Measurements from ENCODE around the gene POPDC2. TPM values are rescaled to one million over a fixed set of nuclear protein-coding genes. Genes with fewer than 3 reads are reported as not detected.

Gene POPDC2
- total RNA-seq, 1 donor from 2014 or later = 0.94 TPM

DNA sequence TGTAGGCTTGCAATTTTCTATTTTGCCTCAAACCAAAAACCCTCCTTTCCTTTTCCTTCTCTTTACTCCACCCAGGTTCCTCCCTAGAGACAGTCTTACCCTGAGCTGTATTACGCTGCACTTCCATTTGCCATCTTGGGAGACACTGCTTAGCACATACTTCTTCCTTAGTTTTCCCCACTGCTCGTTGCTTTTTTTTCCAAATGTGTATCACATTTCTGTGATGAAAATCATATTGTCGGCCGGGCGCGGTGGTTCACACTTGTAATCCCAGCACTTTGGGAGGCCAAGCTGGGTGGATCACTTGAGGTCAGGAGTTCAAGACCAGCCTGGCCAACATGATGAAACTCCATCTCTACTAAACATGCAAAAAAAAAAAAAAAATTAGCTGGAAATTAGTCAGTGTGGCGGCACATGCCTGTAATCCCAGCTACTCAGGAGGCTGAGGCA is 29.5 kb downstream of the POPDC2 start:
- Mint-ChIP-seq H3K9me3 (no peaks in the 10 kb centered on the region), H3K36me3 (ENCODE audit: low read depth) (no peaks in the 10 kb centered on the region), H3K27ac (no peak overlapping the region), H3K4me1 (ENCODE audit: low read depth) (peaks cover 29% of the 10 kb centered on the region), H3K4me3 (ENCODE audit: low read depth) (no peak overlapping the region), H3K27me3 (ENCODE audit: low read depth) (peaks cover 1% of the 10 kb centered on the region)
- intact Hi-C loops (cut with micrococcal nuclease) = loop anchor here (10.0 kb wide), 1 partner anchor 46 kb away; no protein-coding TSS in a partner anchor
- DNase-seq (ENCODE audit: low spot score) = no peak

DNA sequence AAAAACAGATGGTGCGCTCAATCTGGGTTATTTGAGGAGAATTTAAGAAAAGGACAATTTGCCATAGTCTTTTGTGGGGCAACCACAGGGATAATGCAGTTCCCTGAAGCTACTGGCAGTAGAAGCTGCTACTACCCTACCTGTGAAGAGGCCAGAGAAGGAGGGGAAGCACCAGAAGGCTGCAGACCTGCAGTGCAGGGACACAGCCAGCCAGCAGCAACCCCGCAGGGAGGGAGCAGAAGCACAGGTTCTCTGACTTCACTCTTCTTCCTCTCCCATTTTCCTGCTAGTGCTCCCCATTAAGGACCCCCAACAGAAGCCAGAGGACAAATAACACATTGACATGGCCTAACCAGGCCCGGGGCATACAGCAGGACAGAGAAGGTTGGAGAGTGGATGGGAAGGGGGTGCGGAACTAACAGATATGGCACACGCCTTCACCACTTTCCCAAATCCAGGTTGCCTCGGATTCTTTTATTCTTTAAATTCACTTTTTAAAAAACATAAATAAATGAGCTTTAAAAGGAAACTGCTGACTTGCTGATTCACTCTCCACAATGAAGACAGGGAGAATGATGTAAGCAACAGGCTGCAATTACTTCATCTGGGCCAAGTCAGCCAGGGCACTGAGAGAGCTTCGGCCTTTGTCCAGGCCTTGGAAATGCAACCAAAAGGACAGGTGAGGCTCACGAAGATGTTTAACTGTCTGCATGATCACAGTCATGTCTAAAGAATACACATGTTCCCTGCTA is 30.1 kb downstream of the POPDC2 start:
- Mint-ChIP-seq H3K36me3 (ENCODE audit: low read depth) (no peaks in the 10 kb centered on the region), H3K27me3 (ENCODE audit: low read depth) (peaks cover 1% of the 10 kb centered on the region), H3K4me1 (ENCODE audit: low read depth) (peaks cover 29% of the 10 kb centered on the region), H3K9me3 (no peaks in the 10 kb centered on the region), H3K4me3 (ENCODE audit: low read depth) (no peak overlapping the region), H3K27ac (no peak overlapping the region)
- intact Hi-C loops (cut with micrococcal nuclease) = loop anchor here (10.0 kb wide), 1 partner anchor 46 kb away; no protein-coding TSS in a partner anchor
- no peak for DNase-seq (ENCODE audit: low spot score)

DNA sequence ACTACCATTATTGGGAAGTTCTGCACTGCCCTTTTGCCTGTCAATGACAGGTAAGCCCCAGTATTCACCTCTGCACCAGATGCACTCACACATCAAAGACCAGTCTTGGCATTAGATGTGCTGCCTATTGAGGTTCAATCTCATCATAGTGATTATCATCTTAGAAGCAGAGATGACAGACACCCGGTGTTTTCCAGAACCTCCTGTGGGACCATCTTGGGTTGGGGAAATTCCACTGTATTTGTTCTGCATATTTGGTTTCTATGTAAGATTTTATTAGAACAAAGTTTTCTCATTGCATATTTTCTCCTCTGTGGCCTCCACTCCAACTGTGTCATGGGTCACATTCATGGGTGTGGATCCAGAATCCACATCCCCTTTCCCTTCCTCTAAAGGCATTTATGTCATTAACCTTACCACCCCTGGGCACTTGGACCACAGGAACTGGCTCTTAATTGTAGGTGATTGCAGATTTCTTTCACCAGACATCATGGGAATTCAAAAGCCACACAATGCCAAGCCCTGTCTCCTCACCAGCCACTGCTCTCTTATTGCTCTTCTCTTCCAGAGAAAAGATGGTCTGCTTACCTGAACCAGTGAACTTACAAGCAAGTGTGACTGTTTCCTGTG is 31.5 kb downstream of the POPDC2 start:
- Mint-ChIP-seq H3K27ac (no peak overlapping the region), H3K4me1 (ENCODE audit: low read depth) (peaks cover 29% of the 10 kb centered on the region), H3K27me3 (ENCODE audit: low read depth) (peaks cover 1% of the 10 kb centered on the region), H3K36me3 (ENCODE audit: low read depth) (no peaks in the 10 kb centered on the region), H3K4me3 (ENCODE audit: low read depth) (no peak overlapping the region), H3K9me3 (no peaks in the 10 kb centered on the region)
- no peak for DNase-seq (ENCODE audit: low spot score)
- intact Hi-C loops (cut with micrococcal nuclease) = loop anchor here (1.0 kb wide), 1 partner anchor 10 kb away; no protein-coding TSS in a partner anchor

DNA sequence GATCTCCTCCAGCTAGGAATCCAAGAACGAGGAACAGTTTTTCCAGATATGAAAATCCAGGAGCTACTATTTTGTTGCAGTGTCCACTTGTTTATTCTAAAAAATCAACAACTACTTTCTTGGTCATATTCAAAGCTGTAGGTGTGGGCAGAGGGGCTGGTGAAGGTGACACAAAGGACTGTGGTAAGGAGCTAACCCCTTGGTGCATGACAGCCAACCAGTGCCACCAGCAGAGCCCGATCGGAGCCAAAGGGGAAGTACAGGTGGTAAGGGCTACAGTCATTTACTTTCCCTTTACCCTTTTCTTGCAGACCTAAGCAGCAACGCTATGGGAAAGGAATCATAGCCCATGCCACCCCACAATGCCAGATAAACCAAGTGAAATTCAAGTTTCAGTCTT is 32.0 kb downstream of the POPDC2 start:
- H3K27ac Mint-ChIP-seq = peak overlapping the region; percentile 51
- no peaks in the 10 kb centered on the region for H3K27me3 Mint-ChIP-seq (ENCODE audit: low read depth)
- H3K36me3 Mint-ChIP-seq (ENCODE audit: low read depth) = no peaks in the 10 kb centered on the region
- DNase-seq (ENCODE audit: low spot score) = no peak
- H3K4me1 Mint-ChIP-seq (ENCODE audit: low read depth) = peaks cover 29% of the 10 kb centered on the region
- H3K4me3 Mint-ChIP-seq (ENCODE audit: low read depth) = no peak overlapping the region
- intact Hi-C loops (cut with micrococcal nuclease) = loop anchor here (1.0 kb wide), 1 partner anchor 11 kb away; no protein-coding TSS in a partner anchor
- H3K9me3 Mint-ChIP-seq = no peaks in the 10 kb centered on the region

DNA sequence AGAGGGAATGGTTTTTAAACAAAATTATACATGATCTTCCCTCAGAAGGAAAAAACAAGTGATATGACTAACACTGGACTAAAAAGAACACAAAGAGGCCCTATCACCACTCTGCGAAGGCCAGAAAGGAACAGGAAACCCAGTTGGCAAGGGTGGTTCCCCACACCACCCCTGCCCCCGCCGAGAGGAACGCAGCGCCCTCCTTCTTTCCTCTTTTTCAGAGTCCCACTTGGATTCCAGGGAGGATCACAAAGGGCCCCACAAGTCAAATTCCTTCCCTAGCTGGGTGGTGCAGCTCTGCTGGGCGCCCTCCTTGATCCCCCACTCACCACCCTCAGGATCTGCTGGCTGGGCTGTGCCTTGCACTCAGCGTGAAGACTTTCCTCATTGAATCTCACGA is 32.9 kb downstream of the POPDC2 start:
- intact Hi-C loops (cut with micrococcal nuclease) = no loop called here
- Mint-ChIP-seq H3K4me1 (ENCODE audit: low read depth) (peaks cover 29% of the 10 kb centered on the region), H3K4me3 (ENCODE audit: low read depth) (no peak overlapping the region), H3K9me3 (no peaks in the 10 kb centered on the region), H3K27ac (peak overlapping the region; percentile 51), H3K36me3 (ENCODE audit: low read depth) (no peaks in the 10 kb centered on the region), H3K27me3 (ENCODE audit: low read depth) (no peaks in the 10 kb centered on the region)
- no peak for DNase-seq (ENCODE audit: low spot score)

DNA sequence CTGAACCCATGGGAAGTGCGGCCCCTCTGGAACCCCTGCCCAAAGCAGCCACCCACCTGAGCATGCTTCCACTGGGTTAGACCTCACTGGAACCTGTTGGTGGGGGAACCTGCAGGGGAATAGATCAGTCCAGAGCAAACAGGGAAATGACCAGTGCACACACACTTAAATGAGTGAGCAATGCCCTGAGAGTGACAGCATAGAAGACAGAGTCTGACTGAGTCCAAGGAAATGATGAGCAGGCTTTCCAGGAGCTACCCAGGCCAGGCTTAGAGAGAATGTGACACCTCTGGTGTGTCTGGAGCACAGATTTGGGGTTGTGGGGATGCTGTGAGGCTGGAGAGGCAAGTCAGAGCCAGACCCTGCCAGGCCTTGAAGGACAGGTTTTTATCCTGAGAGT is 34.2 kb downstream of the POPDC2 start:
- intact Hi-C loops (cut with micrococcal nuclease) = no loop called here
- no peaks in the 10 kb centered on the region for H3K36me3 Mint-ChIP-seq (ENCODE audit: low read depth)
- no peaks in the 10 kb centered on the region for H3K27me3 Mint-ChIP-seq (ENCODE audit: low read depth)
- no peak for DNase-seq (ENCODE audit: low spot score)
- peaks cover 29% of the 10 kb centered on the region for H3K4me1 Mint-ChIP-seq (ENCODE audit: low read depth)
- H3K4me3 Mint-ChIP-seq (ENCODE audit: low read depth) = no peak overlapping the region
- H3K9me3 Mint-ChIP-seq = no peaks in the 10 kb centered on the region
- H3K27ac Mint-ChIP-seq = peak overlapping the region; percentile 16

DNA sequence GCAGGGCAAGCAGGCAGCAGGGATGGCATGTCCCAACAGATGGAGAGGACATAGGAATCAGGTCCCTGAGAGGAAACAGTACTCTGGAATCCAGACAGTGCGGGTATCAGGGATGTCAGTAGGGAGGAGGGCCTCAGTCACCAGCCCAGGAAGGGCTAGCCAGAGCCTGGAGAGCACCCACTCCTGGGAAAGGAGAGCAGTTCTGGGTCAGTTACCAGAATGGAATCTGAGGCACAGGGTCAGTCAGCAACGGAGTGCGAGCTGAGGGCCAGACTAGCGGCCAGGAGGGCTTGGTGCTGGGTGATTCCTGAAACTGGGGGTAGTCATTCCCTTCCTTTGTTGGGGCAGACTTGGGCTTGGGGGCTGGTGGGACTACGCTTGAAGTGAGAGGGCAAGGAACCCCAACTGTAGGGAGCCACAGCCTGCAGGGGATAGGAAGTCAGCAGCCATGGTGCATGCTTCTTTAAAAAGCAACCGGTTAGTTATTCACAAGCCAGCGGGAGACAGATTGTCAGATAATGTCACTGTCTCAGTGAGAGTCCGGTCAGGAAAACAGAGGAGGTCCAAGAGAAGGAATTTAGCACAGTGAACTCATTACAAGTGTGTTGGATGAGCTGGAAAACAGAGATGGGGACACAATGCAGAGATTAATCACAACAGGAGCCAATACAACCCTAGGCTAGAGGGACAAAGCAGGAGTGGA is 34.8 kb downstream of the POPDC2 start:
- Mint-ChIP-seq H3K4me1 (ENCODE audit: low read depth) (peaks cover 25% of the 10 kb centered on the region), H3K36me3 (ENCODE audit: low read depth) (no peaks in the 10 kb centered on the region), H3K27ac (no peak overlapping the region), H3K27me3 (ENCODE audit: low read depth) (no peaks in the 10 kb centered on the region), H3K9me3 (no peaks in the 10 kb centered on the region), H3K4me3 (ENCODE audit: low read depth) (no peak overlapping the region)
- no peak for DNase-seq (ENCODE audit: low spot score)
- intact Hi-C loops (cut with micrococcal nuclease) = no loop called here

DNA sequence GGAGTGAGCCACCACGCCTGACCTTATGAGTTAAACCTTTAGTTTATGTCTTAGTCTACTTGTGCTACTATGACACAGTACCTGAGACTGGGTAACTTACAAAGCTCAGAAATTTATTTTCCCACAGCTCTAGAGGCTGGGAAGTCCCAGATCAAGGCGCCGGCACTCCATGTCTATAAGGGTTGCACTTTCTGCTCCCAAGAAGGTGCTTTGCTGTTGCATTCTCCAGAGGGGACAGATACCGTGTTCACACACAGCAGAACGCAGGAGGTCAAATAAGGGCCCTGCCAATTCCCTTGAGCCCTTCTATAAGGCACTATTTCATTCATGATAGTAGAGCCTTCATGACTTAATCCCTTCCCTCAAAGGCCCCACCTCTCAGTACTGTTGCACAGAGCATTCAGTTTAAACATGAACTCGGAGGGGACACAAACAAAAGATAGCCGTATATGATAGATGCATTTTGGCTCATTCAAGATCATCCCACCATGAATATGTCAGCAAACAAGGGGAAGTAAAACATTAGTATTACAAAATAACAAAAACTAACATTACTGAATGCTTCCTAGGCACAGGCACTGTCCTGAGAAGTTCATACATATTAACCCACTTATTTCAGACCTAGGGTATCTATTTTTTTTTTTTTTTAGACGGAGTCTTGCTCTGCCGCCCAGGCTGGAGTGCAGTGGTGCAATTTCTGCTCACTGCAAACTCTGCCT is 36.2 kb downstream of the POPDC2 start:
- intact Hi-C loops (cut with micrococcal nuclease) = no loop called here
- Mint-ChIP-seq H3K36me3 (ENCODE audit: low read depth) (no peaks in the 10 kb centered on the region), H3K9me3 (no peaks in the 10 kb centered on the region), H3K27ac (no peak overlapping the region), H3K4me3 (ENCODE audit: low read depth) (no peak overlapping the region), H3K27me3 (ENCODE audit: low read depth) (peaks cover 2% of the 10 kb centered on the region), H3K4me1 (ENCODE audit: low read depth) (peaks cover 21% of the 10 kb centered on the region)
- DNase-seq (ENCODE audit: low spot score) = no peak

DNA sequence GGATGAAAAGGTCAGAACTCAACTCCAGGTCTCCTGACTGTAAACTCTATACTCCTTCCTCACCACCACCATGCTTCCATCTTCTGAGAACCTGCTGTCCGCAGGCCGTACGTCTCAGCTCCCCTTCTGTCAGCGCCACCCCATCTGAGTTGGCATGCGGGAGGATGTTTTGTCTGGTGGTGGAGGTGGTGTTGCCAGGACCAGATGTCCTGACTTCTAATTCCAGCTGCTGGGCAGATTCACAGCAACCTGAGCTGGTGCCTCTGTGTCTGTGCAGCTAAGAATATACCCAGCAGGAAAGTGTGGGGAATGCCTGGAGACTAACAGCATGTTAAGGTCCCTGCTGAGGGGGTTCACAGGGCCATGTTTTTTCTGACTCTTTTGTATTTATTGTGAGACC is 39.5 kb downstream of the POPDC2 start:
- no peak for DNase-seq (ENCODE audit: low spot score)
- Mint-ChIP-seq H3K4me3 (ENCODE audit: low read depth) (no peak overlapping the region), H3K27ac (no peak overlapping the region), H3K27me3 (ENCODE audit: low read depth) (peaks cover 3% of the 10 kb centered on the region), H3K9me3 (no peaks in the 10 kb centered on the region), H3K4me1 (ENCODE audit: low read depth) (no peaks in the 10 kb centered on the region), H3K36me3 (ENCODE audit: low read depth) (no peaks in the 10 kb centered on the region)
- intact Hi-C loops (cut with micrococcal nuclease) = no loop called here

DNA sequence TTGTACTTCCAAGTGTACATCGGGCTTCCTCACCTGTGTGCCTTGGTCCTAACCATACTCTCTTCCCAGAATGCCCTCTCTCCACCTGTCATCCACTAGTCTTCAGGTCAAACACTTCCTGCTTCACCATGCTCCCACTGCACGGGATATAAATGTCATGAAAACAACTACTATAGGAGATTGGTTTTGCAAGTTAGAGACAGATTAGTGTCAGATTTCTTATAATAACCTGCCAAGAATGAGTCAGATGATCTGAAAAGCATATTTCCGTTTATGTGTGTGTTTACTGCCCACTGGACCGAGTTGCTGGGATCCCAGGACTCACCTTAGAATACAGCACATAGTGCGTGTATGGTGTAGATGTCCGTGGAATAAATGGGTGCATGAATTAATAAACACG is 41.3 kb downstream of the POPDC2 start:
- H3K4me3 Mint-ChIP-seq (ENCODE audit: low read depth) = no peak overlapping the region
- no peaks in the 10 kb centered on the region for H3K9me3 Mint-ChIP-seq
- no peak for DNase-seq (ENCODE audit: low spot score)
- no peak overlapping the region for H3K27ac Mint-ChIP-seq
- H3K36me3 Mint-ChIP-seq (ENCODE audit: low read depth) = no peaks in the 10 kb centered on the region
- H3K4me1 Mint-ChIP-seq (ENCODE audit: low read depth) = no peaks in the 10 kb centered on the region
- intact Hi-C loops (cut with micrococcal nuclease) = no loop called here
- peaks cover 6% of the 10 kb centered on the region for H3K27me3 Mint-ChIP-seq (ENCODE audit: low read depth)

DNA sequence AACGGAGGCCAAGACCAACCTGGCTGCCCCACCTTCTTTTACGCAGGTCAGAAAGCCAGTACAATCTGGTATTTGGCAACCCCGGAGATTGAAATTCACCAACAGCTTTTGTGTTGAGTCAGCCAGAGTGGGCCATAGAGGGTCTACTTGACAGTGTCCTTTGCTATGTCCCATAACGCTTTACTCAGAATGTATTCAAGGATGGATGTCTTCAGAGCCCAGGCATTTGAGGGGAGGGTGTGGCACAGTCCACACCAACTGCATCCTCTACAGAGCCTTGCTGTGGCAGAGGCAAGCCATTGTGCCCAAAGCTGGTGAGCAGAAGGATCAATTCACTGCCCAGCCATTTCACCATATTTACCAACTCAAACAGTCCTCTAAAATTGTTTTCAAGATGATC is 44.3 kb downstream of the POPDC2 start:
- H3K27ac Mint-ChIP-seq = no peak overlapping the region
- H3K4me1 Mint-ChIP-seq (ENCODE audit: low read depth) = no peaks in the 10 kb centered on the region
- no peak overlapping the region for H3K4me3 Mint-ChIP-seq (ENCODE audit: low read depth)
- intact Hi-C loops (cut with micrococcal nuclease) = no loop called here
- DNase-seq (ENCODE audit: low spot score) = no peak
- H3K9me3 Mint-ChIP-seq = no peaks in the 10 kb centered on the region
- no peaks in the 10 kb centered on the region for H3K36me3 Mint-ChIP-seq (ENCODE audit: low read depth)
- peaks cover 10% of the 10 kb centered on the region for H3K27me3 Mint-ChIP-seq (ENCODE audit: low read depth)

DNA sequence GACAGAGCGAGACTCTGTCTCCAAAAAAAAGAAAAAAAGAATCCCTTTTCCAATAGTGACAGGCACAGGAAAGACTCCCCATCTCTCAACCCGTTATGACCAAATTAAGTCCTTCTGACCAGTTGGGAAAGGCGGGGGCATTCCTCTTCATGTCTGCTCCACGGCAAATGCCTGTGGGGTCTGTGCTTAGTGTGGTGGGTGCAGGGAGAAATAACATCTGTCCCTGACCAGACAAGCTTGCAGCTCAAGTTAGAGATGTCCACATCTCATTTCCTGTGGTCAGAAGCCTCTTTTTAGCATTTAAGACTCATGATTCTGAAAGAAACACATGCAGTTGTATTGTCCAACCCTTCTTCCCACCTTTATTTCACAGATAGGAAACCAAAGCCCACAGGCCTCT is 46.5 kb downstream of the POPDC2 start:
- no peaks in the 10 kb centered on the region for H3K4me1 Mint-ChIP-seq (ENCODE audit: low read depth)
- no peak overlapping the region for H3K4me3 Mint-ChIP-seq (ENCODE audit: low read depth)
- H3K27ac Mint-ChIP-seq = no peak overlapping the region

More for the DNA sequence above, 46.5 kb downstream of the POPDC2 start:
- H3K36me3 Mint-ChIP-seq (ENCODE audit: low read depth) = no peaks in the 10 kb centered on the region
- DNase-seq (ENCODE audit: low spot score) = no peak
- H3K9me3 Mint-ChIP-seq = no peaks in the 10 kb centered on the region
- peaks cover 17% of the 10 kb centered on the region for H3K27me3 Mint-ChIP-seq (ENCODE audit: low read depth)
- intact Hi-C loops (cut with micrococcal nuclease) = no loop called here

Data from activated T-helper 2 cell treated with anti-CD3 and anti-CD28 coated beads, Interferon-gamma antibody, Interleukin-2, Interleukin-4, amounts not matched to agents 10 μg/mL and 5 μg/mL and 100 μg/mL, durations not matched to agents 14 hours and 24 hours and 36 hours (primary cell).